Mesendoderm (in vitro differentiated cells): ENCODE results near the gene ASB4.
"Not testable (repeated sequence)": the region's sequence is repeated elsewhere in the genome, so short reads cannot be mapped to it uniquely, and the experiment has no call there.

ENCODE experiments used
- DNase-seq: peaks from one replicate; pipeline ENCODE4 v3.0.0; 2013
- H2AK5ac ChIP-seq: 2 replicates; pipeline ENCODE4 v1.6.1; 2013; ENCODE audit warnings: low read length, inconsistent platforms
- H2BK120ac ChIP-seq: 2 replicates; pipeline ENCODE4 v1.6.1; 2013; ENCODE audit warnings: low read depth, mild to moderate bottlenecking, low read length, moderate library complexity, mixed read lengths
- H2BK15ac ChIP-seq: replicated peaks from 2 replicates; pipeline ENCODE4 v1.6.1; 2013; ENCODE audit warnings: low read depth, mild to moderate bottlenecking, moderate library complexity
- H2BK5ac ChIP-seq: 2 replicates; pipeline ENCODE4 v1.6.1; 2013; ENCODE audit warnings: low read length, inconsistent platforms
- H3K18ac ChIP-seq: 2 replicates; pipeline ENCODE4 v1.6.1; 2013; ENCODE audit warnings: mild to moderate bottlenecking, low read length, mixed read lengths
- H3K23ac ChIP-seq: one replicate; pipeline ENCODE4 v1.6.1; 2013; ENCODE audit warnings: low read length
- H3K27ac ChIP-seq: 2 replicates; pipeline ENCODE4 v1.5.1; 2013; ENCODE audit warnings: low read depth, mild to moderate bottlenecking, inconsistent platforms, low read length, moderate library complexity
- H3K27me3 ChIP-seq: 2 replicates; pipeline ENCODE4 v1.6.1; 2013; ENCODE audit warnings: low read length, control low read depth, mild to moderate bottlenecking, inconsistent platforms; ENCODE audit not compliant: insufficient read depth, poor library complexity
- H3K36me3 ChIP-seq: 2 replicates; pipeline ENCODE4 v1.6.1; 2013; ENCODE audit warnings: low read length, inconsistent platforms; ENCODE audit not compliant: control insufficient read depth, insufficient read depth
- H3K4ac ChIP-seq: one replicate; pipeline ENCODE4 v1.6.1; 2013; ENCODE audit warnings: low read depth, mild to moderate bottlenecking, low read length, moderate library complexity
- H3K4me1 ChIP-seq: 2 replicates; pipeline ENCODE4 v1.6.1; 2013; ENCODE audit warnings: low read depth, low read length, inconsistent platforms; ENCODE audit not compliant: control insufficient read depth
- H3K4me2 ChIP-seq: 2 replicates; pipeline ENCODE4 v1.6.1; 2013; ENCODE audit warnings: low read length
- H3K4me3 ChIP-seq: 2 replicates; pipeline ENCODE4 v1.5.1; 2013; ENCODE audit warnings: mild to moderate bottlenecking, low read length
- H3K56ac ChIP-seq: one replicate; pipeline ENCODE4 v1.6.1; 2013; ENCODE audit warnings: low read length
- H3K79me1 ChIP-seq: 2 replicates; pipeline ENCODE4 v1.6.1; 2013; ENCODE audit warnings: low read length, inconsistent platforms
- H3K79me2 ChIP-seq: 2 replicates; pipeline ENCODE4 v1.6.1; 2013; ENCODE audit warnings: mild to moderate bottlenecking, low read length; ENCODE audit not compliant: control insufficient read depth, insufficient read depth
- H3K9ac ChIP-seq: 2 replicates; pipeline ENCODE4 v1.6.1; 2013; ENCODE audit warnings: low read length, inconsistent platforms
- H4K5ac ChIP-seq: one replicate; pipeline ENCODE4 v1.6.1; 2013; ENCODE audit warnings: low read length
- H4K8ac ChIP-seq: one replicate; pipeline ENCODE4 v1.6.1; 2013; ENCODE audit warnings: low read depth, mild to moderate bottlenecking, control low read depth, low read length, moderate library complexity
- WGBS: extraction: QIAGEN DNeasy Blood & Tissue Kit; methylation state at CpG from one replicate; pipeline ENCODE4 v1.1.7; 2013; ENCODE audit warnings: low lambda C conversion rate, missing lambda C conversion rate; ENCODE audit not compliant: insufficient coverage; ENCODE audit errors: extremely low coverage; 5-methylcytosine and 5-hydroxymethylcytosine counted together

The ASB4 gene

GRCh38 chr7:95446618-95447017 is 39.1 kb upstream of the ASB4 start:
- no peak overlapping the region for H3K4ac ChIP-seq
- no peak overlapping the region for H3K23ac ChIP-seq
- H3K9ac ChIP-seq, result no peak overlapping the region
- no peak overlapping the region for H3K4me2 ChIP-seq
- DNase-seq, result no peak
- no peak overlapping the region for H2BK5ac ChIP-seq
- H3K79me1 ChIP-seq, result no peaks in the 10 kb centered on the region
- no peaks in the 10 kb centered on the region for H3K27me3 ChIP-seq
- no CpG with 5 or more reads among the region's 3 CpGs for WGBS
- no peaks in the 10 kb centered on the region for H3K4me1 ChIP-seq
- no peak overlapping the region for H3K4me3 ChIP-seq
- no peaks in the 10 kb centered on the region for H3K79me2 ChIP-seq
- no peaks in the 10 kb centered on the region for H3K36me3 ChIP-seq
- H2AK5ac ChIP-seq, result no peak overlapping the region
- H3K18ac ChIP-seq, result no peak overlapping the region
- no peak overlapping the region for H4K8ac ChIP-seq
- no peak overlapping the region for H3K56ac ChIP-seq
- H2BK15ac ChIP-seq, result no peak overlapping the region
- H4K5ac ChIP-seq, result no peak overlapping the region
- no peak overlapping the region for H3K27ac ChIP-seq
- H2BK120ac ChIP-seq, result no peak overlapping the region

GRCh38 chr7:95454438-95455045 is 31.2 kb upstream of the ASB4 start:
- no peak overlapping the region for H3K56ac ChIP-seq
- H3K27ac ChIP-seq, result no peak overlapping the region
- H4K8ac ChIP-seq, result no peak overlapping the region
- no peaks in the 10 kb centered on the region for H3K4me1 ChIP-seq
- no peak overlapping the region for H2BK120ac ChIP-seq
- H3K4ac ChIP-seq, result no peak overlapping the region
- H2AK5ac ChIP-seq, result no peak overlapping the region
- H3K9ac ChIP-seq, result no peak overlapping the region
- WGBS, result no CpG with 5 or more reads among the region's 2 CpGs
- no peak for DNase-seq
- H4K5ac ChIP-seq, result no peak overlapping the region
- no peak overlapping the region for H3K4me2 ChIP-seq
- no peaks in the 10 kb centered on the region for H3K27me3 ChIP-seq
- no peak overlapping the region for H2BK15ac ChIP-seq
- H3K18ac ChIP-seq, result no peak overlapping the region
- H3K79me1 ChIP-seq, result no peaks in the 10 kb centered on the region
- no peaks in the 10 kb centered on the region for H3K36me3 ChIP-seq
- H3K4me3 ChIP-seq, result no peak overlapping the region
- H3K23ac ChIP-seq, result no peak overlapping the region
- H3K79me2 ChIP-seq, result no peaks in the 10 kb centered on the region
- no peak overlapping the region for H2BK5ac ChIP-seq

GRCh38 chr7:95457947-95458346 is 27.8 kb upstream of the ASB4 start:
- no peak overlapping the region for H3K4ac ChIP-seq
- H3K23ac ChIP-seq, result no peak overlapping the region
- no peaks in the 10 kb centered on the region for H3K27me3 ChIP-seq
- H3K36me3 ChIP-seq, result no peaks in the 10 kb centered on the region
- no peak for DNase-seq
- no peak overlapping the region for H3K4me3 ChIP-seq
- no peak overlapping the region for H2BK15ac ChIP-seq
- no peaks in the 10 kb centered on the region for H3K79me2 ChIP-seq
- H3K18ac ChIP-seq, result no peak overlapping the region
- H3K56ac ChIP-seq, result no peak overlapping the region
- H3K27ac ChIP-seq, result no peak overlapping the region
- no peaks in the 10 kb centered on the region for H3K79me1 ChIP-seq
- H2BK120ac ChIP-seq, result no peak overlapping the region
- no peak overlapping the region for H4K5ac ChIP-seq
- no peak overlapping the region for H3K9ac ChIP-seq
- H4K8ac ChIP-seq, result no peak overlapping the region
- no peak overlapping the region for H2BK5ac ChIP-seq
- no peak overlapping the region for H2AK5ac ChIP-seq
- H3K4me1 ChIP-seq, result no peaks in the 10 kb centered on the region
- H3K4me2 ChIP-seq, result no peak overlapping the region

GRCh38 chr7:95460653-95461052 is 25.1 kb upstream of the ASB4 start:
- H3K36me3 ChIP-seq, H3K23ac ChIP-seq, H2BK120ac ChIP-seq, H4K5ac ChIP-seq, H3K4ac ChIP-seq, H3K27ac ChIP-seq, H3K4me3 ChIP-seq, H3K4me1 ChIP-seq, H4K8ac ChIP-seq, H3K18ac ChIP-seq, H2BK5ac ChIP-seq, H2AK5ac ChIP-seq, H2BK15ac ChIP-seq, H3K79me1 ChIP-seq, H3K27me3 ChIP-seq, H3K79me2 ChIP-seq, DNase-seq, H3K4me2 ChIP-seq, H3K56ac ChIP-seq, H3K9ac ChIP-seq: not testable (repeated sequence)
- no CpG with 5 or more reads among the region's 2 CpGs for WGBS

GRCh38 chr7:95467912-95468607 is 17.7 kb upstream of the ASB4 start:
- no peak overlapping the region for H3K56ac ChIP-seq
- no CpG with 5 or more reads among the region's 1 CpG for WGBS
- H3K4me3 ChIP-seq, result no peak overlapping the region
- no peak overlapping the region for H2BK15ac ChIP-seq
- no peak overlapping the region for H3K9ac ChIP-seq
- H4K5ac ChIP-seq, result no peak overlapping the region
- peaks cover 2% of the 10 kb centered on the region for H3K4me1 ChIP-seq
- DNase-seq, result no peak
- H3K36me3 ChIP-seq, result no peaks in the 10 kb centered on the region
- no peak overlapping the region for H4K8ac ChIP-seq
- H2BK120ac ChIP-seq, result no peak overlapping the region
- no peak overlapping the region for H3K18ac ChIP-seq
- no peak overlapping the region for H3K4me2 ChIP-seq
- H3K27me3 ChIP-seq, result no peaks in the 10 kb centered on the region
- H2BK5ac ChIP-seq, result no peak overlapping the region
- no peaks in the 10 kb centered on the region for H3K79me2 ChIP-seq
- H3K79me1 ChIP-seq, result no peaks in the 10 kb centered on the region
- no peak overlapping the region for H3K23ac ChIP-seq
- H3K27ac ChIP-seq, result no peak overlapping the region
- no peak overlapping the region for H3K4ac ChIP-seq
- H2AK5ac ChIP-seq, result no peak overlapping the region

GRCh38 chr7:95469187-95469586 is 16.6 kb upstream of the ASB4 start:
- Histone ChIP-seq H4K8ac (no peak overlapping the region), H3K79me1 (no peaks in the 10 kb centered on the region), H3K18ac (no peak overlapping the region), H3K27me3 (no peaks in the 10 kb centered on the region), H2BK5ac (no peak overlapping the region), H2AK5ac (no peak overlapping the region), H3K4me2 (no peak overlapping the region), H4K5ac (no peak overlapping the region), H3K4me3 (no peak overlapping the region), H2BK120ac (no peak overlapping the region), H3K9ac (no peak overlapping the region), H3K23ac (no peak overlapping the region), H3K27ac (no peak overlapping the region), H3K36me3 (no peaks in the 10 kb centered on the region), H3K56ac (no peak overlapping the region), H3K79me2 (no peaks in the 10 kb centered on the region), H3K4ac (no peak overlapping the region), H2BK15ac (no peak overlapping the region), H3K4me1 (peaks cover 2% of the 10 kb centered on the region)
- no peak for DNase-seq
- no CpG with 5 or more reads among the region's 1 CpG for WGBS
